Activated effector memory CD4-positive, alpha-beta T cell treated with Interleukin-2 at 50 U/mL for 16 hours (primary cell): ENCODE measurements around the gene DNMT1.

Experiments used
- DNase-seq: peaks from one replicate; pipeline ENCODE4 v3.0.0-alpha.2; 2020

Gene DNMT1

DNA sequence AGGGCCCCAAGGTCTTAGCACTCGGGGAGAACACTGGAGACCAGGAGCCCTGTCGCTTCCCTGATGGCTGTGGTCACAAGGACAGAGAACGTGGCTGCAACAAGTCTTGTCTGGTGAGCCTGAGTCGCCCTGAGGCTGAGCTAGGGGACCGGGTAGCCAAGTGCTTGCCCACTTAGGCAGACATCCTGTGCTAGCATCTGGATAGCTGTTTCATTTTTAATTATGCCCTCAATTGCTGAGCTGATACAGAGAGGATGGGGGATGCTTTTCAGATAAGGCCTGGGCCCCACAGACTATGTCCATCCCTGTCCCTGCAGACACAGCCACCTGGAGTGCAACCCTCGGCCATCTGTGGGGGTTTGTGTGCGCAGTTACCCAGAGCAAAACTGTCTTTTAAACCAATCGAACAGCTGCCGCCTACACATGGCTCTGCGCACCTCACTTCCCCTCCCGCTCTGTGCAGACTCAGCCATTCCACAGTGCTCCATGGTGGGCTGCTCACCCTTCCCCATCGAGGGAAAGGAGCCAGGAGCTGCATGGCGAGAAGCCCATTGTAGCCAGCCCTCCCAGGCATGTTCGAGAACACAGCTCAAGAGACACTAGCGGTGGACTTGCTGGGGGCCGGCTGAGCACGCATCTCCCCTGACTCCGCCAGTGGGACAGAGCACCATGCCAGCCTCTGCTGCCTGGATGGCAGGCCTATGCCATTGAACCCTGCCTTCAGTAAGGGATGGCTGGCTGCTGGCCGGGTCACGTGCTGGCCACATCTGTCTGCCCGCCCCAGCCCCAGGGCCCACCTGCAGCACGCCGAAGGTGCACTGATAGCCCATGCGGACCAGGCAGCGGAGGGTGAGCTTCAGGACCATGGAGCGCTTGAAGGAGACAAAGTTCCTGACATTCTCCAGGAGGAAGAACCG is 55.6 kb downstream of the DNMT1 start:
- DNase-seq = no peak

- DNase-seq = no peak
Observed at GRCh38 chr19:10137751-10138682, 56.7 kb downstream of the DNMT1 start.

DNA sequence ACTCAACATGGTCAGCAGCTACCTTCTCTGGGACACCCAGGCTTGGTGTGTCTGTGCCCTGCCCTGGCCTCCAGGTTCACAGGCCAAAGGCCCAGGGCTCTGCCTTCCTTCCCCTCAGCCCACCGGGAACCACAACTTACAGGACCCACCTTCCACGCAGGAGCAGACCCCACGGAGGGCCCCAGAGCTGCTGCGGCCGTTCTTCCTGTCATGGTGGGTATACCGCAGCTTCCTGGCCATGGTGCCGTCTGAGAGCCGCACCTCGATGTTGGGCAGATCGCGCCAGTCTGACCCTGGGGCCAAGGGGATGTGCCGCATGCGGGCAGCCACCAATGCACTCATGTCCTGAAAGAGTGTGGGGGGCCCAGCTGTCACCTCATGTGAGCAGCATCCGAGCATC is 57.8 kb downstream of the DNMT1 start:
- DNase-seq = no peak

DNA sequence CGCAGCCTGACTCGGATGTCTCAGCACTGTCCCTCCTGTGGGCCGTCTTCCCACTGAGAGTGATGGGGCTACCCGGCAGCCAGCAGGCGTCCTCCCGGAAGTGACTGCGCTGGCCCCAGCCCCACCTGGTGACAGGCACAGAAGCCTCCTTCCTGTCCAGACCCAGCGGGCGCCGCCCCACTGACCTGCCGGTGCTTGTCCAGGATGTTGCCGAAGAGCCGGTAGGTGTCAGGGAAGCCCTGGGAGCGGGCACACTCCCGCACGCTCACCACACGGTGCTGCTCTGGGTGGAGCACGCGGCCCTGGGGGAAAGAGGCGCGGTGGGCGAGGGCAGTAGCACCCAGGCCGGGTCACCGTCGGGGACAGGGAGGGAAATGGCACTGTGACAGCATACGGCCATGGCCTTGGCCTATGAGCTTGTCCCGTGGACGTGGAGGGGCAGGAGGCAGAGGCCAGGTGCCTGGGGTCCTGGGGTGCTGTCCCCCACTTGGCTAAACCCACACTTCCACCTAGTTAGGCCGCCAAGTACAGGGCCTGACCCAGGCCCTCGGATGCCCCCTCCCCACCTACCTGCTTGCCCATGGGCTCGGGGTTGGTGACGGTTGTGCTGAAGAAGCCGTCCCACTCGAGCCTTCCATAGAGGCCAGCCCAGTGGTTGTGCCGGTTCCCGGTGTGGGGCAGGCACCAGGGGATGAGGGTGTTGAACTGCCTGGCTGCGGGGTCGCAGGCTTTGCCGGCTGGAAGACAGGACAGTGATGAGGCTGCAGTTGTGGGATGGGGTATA is 59.0 kb downstream of the DNMT1 start:
- no peak for DNase-seq

DNA sequence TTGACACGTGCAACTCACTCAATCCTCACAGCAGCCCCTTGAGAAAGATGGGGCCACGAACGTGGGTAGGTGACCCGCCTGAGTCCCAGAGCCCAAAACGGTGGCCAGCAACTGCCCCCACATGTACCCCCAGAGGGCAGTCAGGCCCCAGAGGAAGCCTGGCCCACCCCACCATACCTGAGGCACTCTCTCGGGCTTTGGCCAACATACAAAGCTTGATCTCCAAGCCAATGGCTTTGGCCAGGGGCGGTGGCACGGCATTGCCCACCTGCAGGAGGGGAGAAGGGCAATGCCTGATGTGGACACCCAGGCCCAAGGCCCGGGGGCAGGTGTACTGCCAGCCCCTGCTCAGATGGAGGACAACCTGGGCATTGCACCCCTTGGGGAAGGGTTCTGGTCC is 60.7 kb downstream of the DNMT1 start:
- DNase-seq = no peak

DNA sequence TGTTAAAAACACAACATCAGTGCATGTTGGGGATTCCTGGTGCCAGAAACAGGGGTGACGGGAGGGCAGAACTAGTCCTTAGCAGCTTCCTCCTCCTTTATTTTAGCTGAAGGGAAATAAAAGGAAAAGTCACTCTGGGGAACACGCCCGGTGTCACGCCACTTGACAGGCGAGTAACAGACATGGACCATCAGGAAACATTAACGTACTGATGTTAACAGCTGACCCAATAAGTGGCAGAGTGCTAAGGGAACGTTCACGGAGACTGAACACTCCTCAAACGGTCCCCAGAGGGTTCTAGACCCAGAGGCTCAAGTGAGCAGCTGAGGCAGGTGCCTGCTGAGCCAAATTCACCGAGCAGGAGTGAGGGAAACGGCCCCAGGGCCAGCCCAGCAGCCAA is 61.2 kb downstream of the DNMT1 start:
- no peak for DNase-seq

DNA sequence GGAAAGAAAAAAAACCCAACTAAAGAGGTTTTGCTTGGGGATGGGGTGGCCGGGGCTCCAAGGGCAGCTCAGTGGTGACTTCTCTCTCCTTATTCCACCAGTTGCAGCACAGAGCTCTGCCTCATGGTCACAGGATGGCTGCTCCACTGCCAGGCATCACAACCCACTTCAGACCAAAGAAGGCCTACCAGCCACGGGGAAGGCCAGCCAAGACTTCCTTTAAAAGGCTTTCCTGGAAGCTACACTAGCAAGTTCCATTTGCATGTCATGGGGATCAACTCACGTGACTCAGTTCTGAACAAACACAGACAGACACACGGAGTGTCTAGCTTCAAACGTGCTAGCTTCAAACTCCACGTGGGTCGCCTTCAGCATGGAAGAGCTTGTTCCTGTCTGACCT is 61.8 kb downstream of the DNMT1 start:
- no peak for DNase-seq

- DNase-seq = no peak
Observed at GRCh38 chr19:10126213-10126639, 68.5 kb downstream of the DNMT1 start.

DNA sequence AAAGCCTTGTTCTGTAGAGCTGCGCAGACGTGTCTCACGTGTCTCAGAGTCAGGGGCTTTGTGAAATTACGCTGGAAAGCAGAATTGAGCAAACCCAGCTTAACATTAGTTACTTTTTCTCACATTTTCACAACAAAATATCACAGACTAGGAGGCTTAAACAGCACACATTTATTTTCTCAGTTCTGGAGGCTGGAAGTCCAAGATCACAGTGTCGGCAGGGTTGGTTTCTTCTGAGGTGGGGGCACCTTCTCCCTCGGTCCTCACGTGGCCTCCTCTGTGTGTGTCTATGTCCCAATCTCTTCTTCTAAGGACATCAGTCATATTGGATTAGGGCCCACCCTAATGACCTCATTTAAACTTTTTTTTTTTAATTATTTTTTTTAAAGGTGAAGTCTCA is 70.3 kb downstream of the DNMT1 start:
- no peak for DNase-seq

DNA sequence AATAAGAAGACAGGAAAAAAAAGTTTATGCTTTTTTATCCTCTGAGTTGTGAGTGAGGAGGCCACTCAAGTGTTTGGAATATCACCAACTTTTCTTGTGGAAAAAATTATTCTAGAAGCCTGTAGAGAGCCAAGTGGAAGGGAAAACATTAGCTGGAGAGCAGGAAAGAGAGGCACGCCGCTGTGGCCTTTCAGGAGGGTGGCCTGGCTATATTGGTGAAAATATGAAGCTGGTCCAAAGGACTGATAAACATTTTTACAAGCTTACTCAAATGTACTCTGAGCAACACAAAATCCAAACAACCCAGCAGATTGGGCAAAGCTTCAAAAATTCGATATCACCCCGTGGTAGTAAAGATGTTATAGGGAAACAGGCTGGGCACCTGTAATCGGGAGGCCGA is 72.7 kb downstream of the DNMT1 start:
- no peak for DNase-seq

GRCh38 chr19:10120538-10121189 is 74.1 kb downstream of the DNMT1 start:
- DNase-seq = no peak

GRCh38 chr19:10118960-10119359 is 75.8 kb downstream of the DNMT1 start:
- no peak for DNase-seq

GRCh38 chr19:10116866-10117616 is 77.7 kb downstream of the DNMT1 start:
- DNase-seq = no peak

- no peak for DNase-seq
Observed at GRCh38 chr19:10116085-10116865, 78.5 kb downstream of the DNMT1 start.

DNA sequence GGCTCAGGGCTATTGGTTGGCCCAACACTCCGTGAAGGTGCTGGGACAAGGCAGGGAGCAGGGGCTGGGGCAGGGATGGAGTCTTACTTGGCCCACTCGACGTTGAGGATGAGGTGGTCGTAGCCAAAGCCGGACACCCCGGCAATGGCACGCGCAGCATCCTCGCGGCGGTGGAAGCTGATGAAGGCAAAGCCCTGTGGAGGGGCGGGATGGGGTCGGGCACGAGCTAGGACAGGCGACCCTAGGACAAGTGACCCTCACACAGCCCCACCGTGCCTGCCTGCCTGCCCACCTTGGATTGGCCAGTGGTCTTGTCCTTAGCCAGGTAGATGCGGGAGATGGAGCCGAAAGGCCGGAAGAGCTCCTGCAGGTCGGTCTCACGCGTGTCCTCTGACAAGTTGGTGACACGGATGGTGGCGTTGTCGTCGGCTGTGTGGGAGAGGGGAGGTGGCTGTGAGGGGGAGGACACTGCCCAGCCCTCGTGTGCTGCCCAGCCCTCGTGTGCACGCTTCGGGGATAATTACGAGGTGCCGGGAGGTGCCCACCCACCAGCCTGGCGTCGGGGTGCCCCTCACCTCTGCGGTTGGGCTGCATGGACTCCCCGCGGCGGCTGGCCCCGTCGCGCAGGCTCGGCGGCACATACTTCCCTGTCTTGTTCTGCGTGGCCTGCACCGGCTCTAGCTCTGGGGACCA is 79.2 kb downstream of the DNMT1 start:
- DNase-seq = no peak

GRCh38 chr19:10114651-10115391 is 79.9 kb downstream of the DNMT1 start:
- DNase-seq = no peak

- no peak for DNase-seq
Observed at GRCh38 chr19:10113964-10114650, 80.6 kb downstream of the DNMT1 start.

GRCh38 chr19:10113592-10113963 is 81.2 kb downstream of the DNMT1 start:
- DNase-seq = no peak
